H7 (cell line): ENCODE measurements around the gene DNM3. TPM values are rescaled to one million over a fixed set of nuclear protein-coding genes. Genes with fewer than 3 reads are reported as not detected.
"Not testable (repeated sequence)": the region's sequence is repeated elsewhere in the genome, so short reads cannot be mapped to it uniquely, and the experiment has no call there.

ENCODE experiments used
- DNase-seq: peaks from one replicate; pipeline ENCODE4 v3.0.0; 2012
- H3K27me3 ChIP-seq: 2 replicates; pipeline ENCODE4 v1.6.0; 2011; ENCODE audit warnings: mild to moderate bottlenecking, low read length; ENCODE audit not compliant: control insufficient read depth, insufficient read depth
- H3K36me3 ChIP-seq: replicated peaks from 2 replicates; pipeline ENCODE4 v1.5.1; 2011; ENCODE audit warnings: low read length; ENCODE audit not compliant: control insufficient read depth, insufficient read depth
- H3K4me3 ChIP-seq: 2 replicates; pipeline ENCODE4 v1.5.1; 2011; ENCODE audit warnings: low read depth, mild to moderate bottlenecking, control low read depth, low read length, moderate library complexity; ENCODE audit not compliant: insufficient read depth
- total RNA-seq: library from RNA; depleted of rRNA; stranded (reverse); fragments of >200 nt; shearing (Covaris generic); gene quantifications from 2 replicates; pipeline ENCODE4 v1.2.3, GENCODE V29; 2014

DNM3 gene
- total RNA-seq, 1 experiment from 2014 or later = 0.73 TPM

DNA sequence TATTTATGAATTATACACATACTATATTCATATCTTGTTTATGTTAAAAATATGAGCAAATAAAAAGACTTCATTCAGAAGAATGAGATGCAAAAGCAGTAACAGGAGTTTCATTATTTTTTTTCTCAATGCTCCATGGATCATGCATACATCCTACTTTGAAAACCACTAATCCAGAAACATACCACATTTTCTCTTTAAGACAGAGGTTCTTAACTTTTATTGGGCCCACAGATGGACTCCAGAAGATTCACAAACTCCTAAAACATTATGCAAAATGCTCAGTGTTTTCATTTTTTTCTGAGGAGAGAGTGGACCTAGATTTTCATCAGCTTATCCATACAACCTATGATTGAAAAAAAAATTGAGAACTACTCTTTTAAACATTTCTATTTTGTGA, 227.8 kb downstream of the DNM3 start:
- DNase-seq = no peak
- Histone ChIP-seq H3K36me3 (no peaks in the 10 kb centered on the region), H3K27me3 (no peaks in the 10 kb centered on the region), H3K4me3 (no peak overlapping the region)

DNA sequence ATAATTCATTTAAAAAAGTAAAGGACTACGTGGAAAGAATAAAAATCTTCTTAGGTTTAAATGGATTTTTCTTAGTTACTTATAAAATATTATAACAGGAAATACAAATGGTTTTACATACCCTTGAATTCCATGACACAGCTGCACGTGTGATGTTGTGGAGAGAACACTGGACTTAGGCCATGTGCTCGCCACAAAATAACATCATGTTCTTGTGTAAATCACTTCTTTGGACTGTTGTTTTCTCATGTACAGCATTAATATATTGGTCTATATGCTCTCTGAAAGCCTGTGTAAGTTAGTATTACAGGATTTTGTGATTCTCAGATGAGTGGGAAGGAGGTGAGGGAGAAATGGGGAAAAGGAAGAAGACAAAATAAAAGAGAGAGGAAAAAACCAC, 228.2 kb downstream of the DNM3 start:
- DNase-seq = no peak
- Histone ChIP-seq H3K36me3 (no peaks in the 10 kb centered on the region), H3K27me3 (no peaks in the 10 kb centered on the region), H3K4me3 (no peak overlapping the region)

DNA sequence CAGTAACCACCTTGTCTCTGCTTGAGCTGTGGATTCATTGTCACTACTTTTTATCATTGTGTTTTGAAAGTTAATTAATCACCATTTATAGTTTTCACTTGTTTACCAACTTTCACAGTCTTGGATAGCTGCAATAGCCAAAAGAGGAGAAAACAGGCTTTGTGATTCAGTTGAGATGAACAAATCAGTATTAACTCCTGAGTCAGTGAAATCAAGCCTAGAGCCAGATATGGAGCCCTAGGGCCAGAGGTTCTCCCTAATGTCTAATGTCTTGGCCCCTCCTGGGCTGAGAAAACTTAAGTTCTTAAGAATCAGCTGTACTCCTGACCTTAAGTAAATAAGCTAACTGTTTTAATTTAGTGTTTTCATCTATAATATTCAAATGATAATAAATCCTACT, 228.8 kb downstream of the DNM3 start:
- DNase-seq = no peak
- Histone ChIP-seq H3K4me3 (no peak overlapping the region), H3K27me3 (no peaks in the 10 kb centered on the region), H3K36me3 (no peaks in the 10 kb centered on the region)

DNA sequence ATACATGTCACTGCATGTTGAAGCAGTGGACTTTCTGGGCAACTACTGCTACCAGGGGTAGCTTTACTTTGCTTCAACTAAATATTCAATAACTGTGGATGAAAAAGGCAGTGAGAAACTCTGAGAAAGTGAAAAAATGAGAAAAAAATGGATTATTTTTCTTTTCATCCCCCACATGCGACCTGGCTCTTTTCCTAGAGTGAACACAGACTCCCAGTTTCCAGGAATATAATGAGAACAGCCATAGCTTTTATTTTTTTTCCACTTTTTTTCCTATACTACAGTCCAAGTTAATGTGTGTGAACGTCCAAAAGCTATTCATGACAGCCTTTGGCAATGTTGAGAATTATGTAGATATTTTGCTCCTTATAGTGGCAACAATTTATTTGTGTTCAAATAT, 230.4 kb downstream of the DNM3 start:
- Histone ChIP-seq H3K36me3 (no peaks in the 10 kb centered on the region), H3K27me3 (no peaks in the 10 kb centered on the region), H3K4me3 (no peak overlapping the region)
- no peak for DNase-seq

DNA sequence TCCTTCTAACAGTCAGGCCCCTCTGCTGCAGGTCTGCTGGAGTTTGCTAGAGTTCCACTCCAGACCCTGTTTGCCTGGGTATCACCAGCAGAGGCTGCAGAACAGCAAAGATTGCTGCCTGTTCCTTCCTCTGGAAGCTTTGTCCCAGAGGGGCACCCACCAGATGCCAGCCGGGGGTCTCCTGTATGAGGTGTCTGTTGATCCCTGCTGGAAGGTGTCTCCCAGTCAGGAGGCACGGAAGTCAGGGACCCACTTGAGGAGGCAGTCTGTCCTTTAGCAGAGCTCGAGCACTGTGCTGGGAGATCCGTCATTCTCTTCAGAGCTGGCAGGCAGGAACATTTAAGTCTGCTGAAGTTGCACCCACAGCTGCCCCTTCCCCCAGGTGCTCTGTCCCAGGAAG, 238.6 kb downstream of the DNM3 start:
- not testable (repeated sequence) for H3K36me3 ChIP-seq, H3K27me3 ChIP-seq, DNase-seq, H3K4me3 ChIP-seq

DNA sequence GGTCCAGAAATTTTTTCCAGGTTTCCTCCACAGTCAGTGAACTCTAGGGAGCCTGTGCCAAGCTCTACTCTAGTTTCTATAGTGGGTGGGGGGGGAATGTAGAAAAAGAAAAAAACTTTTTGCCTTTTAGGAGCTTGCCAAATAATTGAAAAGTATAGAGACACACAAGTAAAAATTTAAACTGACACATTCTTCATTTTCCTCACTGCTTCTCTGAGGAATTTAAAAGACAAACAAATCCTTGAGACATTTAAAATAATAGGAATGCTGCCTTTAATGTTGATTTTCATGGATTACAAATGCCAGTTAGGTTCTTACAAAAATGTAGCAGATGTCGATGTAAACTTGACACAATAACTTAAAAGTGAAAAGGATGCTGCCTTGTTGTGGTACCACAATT, 241.9 kb downstream of the DNM3 start:
- H3K4me3 ChIP-seq = no peak overlapping the region
- H3K36me3 ChIP-seq = no peaks in the 10 kb centered on the region
- H3K27me3 ChIP-seq = no peaks in the 10 kb centered on the region
- no peak for DNase-seq

DNA sequence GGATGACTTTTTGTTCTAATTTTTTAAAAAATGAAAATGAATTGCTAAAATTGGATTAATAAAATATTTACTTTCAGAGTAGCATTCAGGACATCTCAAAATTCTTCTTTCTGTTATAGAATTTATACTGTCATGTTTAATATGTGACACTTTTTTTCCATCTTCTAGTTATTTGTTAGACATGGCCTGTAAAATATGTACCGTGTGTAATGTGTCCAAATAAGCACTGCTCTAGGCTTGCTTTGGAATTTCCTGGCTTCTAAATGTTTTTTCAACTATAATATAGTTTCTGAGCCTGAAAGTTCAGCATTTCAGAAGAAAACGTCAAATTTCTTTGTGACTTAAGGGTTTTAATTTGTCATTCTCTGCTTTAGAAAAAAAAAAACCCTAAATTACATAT, 243.6 kb downstream of the DNM3 start:
- Histone ChIP-seq H3K4me3 (no peak overlapping the region), H3K27me3 (no peaks in the 10 kb centered on the region), H3K36me3 (no peaks in the 10 kb centered on the region)
- no peak for DNase-seq

DNA sequence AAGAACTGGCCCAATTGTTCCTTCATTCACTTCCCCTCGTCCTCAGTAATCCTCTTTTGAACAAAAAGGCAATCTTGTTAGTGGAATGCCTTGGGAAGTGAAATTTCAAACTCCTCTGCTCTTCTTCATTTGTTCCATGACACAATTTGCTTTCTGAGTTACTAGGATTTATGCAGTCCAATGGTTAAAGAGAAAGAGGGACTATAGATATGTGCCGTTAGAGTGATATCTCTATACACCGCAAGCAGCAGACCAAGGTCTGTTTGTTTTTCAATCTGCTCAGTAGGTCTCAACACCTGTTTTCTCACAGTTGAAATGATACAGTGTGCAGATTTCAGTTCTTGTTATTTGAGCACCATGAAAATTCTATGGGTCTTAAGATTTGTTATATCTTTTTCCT, 244.0 kb downstream of the DNM3 start:
- H3K36me3 ChIP-seq = no peaks in the 10 kb centered on the region
- no peaks in the 10 kb centered on the region for H3K27me3 ChIP-seq
- no peak for DNase-seq
- H3K4me3 ChIP-seq = no peak overlapping the region

DNA sequence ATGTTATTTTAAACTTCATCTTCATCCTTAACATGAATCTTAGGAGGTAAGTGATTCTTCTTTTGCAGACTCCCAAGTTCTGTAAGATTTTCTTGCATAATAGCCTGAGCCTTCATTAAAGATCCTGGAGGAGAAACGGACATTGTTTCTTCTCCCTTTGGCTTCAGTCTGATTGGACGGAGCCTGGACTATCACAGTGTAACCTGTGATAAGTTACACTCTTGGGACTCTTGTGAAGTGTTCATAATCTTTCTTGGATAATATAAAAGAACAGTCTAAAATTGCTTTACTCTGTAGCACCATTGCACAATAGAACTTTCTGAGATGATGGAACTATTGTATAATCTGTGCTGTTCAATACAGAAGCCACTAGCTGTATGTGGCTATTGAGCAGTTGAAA, 244.8 kb downstream of the DNM3 start:
- Histone ChIP-seq H3K36me3 (no peaks in the 10 kb centered on the region), H3K27me3 (no peaks in the 10 kb centered on the region), H3K4me3 (no peak overlapping the region)
- DNase-seq = no peak

DNA sequence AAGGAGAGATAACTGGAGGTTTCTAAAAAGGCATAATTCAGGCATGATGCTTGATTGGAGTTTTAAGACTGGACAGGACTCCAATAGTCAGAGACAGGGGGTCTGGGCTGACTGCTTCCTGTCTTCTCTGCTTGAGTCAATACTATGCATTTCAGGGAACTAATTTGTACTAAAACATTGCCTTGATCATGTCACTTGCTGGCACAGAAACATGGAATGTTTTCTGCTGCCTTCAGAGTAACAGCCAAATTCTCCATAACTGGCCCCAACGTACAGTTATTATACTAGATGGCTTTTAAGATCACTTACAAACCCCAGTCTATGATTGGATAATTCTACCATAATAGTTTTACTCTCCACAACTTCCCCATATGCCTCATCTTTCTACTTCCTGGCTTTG, 247.0 kb downstream of the DNM3 start:
- Histone ChIP-seq H3K4me3 (no peak overlapping the region), H3K27me3 (no peaks in the 10 kb centered on the region), H3K36me3 (no peaks in the 10 kb centered on the region)
- DNase-seq = no peak

DNA sequence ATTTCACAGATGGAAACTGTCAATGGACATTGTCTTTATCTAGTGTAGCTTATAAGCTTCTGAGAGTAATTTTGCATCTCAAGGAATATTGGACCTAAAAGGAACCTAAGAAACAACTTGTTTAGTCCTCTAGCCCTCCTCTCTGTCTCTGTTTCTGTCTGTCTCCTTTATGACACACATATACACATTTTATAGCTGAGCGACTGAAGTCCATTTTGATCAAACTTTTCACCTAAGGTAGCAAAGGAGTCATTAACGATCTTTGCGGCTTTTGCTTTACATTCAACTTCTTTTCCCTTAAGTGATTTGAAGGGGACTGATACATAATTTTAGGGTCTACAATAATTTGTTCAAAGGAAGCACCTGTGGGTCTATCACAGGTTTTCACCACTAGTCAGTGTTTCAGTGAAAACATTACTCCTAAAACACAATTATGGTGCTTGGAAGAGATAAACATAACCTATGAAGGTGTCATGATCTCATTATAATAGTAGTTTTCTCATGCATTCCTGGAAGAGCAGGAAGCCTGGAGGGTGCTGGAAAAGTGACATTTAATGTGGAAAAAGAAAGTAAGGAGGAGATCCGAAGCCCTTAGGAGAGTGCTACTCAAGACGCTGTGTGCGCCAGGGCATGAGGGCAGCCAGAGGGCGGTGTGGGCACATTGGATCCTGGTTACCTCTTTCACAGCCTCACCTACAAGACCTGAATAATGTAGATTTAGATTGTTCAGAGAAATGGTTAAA, 248.6 kb downstream of the DNM3 start:
- no peak overlapping the region for H3K4me3 ChIP-seq
- H3K27me3 ChIP-seq = no peaks in the 10 kb centered on the region
- peak; percentile 38 for DNase-seq
- no peaks in the 10 kb centered on the region for H3K36me3 ChIP-seq

DNA sequence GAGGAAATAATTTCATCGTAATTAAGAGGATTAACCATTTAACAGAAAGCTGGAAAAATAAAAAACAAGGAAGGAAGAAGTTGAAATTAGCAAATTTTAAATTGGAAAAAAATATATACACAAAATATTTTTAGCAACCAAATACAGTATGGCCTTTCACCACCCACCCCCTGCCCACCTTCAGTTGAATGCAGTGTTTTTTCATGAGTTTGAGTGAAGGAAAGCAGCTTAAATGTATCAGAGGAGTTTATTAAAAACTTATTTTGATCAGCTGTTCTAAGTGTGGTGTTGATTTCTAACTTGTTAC, 249.2 kb downstream of the DNM3 start:
- no peaks in the 10 kb centered on the region for H3K27me3 ChIP-seq
- H3K4me3 ChIP-seq = no peak overlapping the region
- H3K36me3 ChIP-seq = no peaks in the 10 kb centered on the region
- DNase-seq = no peak

DNA sequence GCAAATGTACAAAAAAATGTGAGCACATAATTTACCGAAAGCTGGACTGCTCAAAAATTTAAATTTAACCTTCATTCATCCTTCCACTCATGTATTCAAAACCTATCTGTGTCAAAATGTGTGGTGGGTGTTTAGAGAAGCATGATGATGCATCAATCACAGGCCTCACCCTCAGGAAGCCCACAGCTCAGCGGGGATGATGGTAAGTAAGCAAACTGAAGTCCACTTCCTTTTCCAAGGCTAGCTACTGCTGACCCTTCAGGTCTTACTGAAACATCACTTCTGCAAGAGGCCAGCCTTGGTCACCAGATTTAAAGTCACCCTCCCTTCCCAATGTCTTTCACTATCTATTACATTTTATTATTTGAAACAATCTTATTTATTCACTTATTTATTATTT, 254.5 kb downstream of the DNM3 start:
- no peaks in the 10 kb centered on the region for H3K36me3 ChIP-seq
- DNase-seq = no peak
- no peaks in the 10 kb centered on the region for H3K27me3 ChIP-seq
- no peak overlapping the region for H3K4me3 ChIP-seq

DNA sequence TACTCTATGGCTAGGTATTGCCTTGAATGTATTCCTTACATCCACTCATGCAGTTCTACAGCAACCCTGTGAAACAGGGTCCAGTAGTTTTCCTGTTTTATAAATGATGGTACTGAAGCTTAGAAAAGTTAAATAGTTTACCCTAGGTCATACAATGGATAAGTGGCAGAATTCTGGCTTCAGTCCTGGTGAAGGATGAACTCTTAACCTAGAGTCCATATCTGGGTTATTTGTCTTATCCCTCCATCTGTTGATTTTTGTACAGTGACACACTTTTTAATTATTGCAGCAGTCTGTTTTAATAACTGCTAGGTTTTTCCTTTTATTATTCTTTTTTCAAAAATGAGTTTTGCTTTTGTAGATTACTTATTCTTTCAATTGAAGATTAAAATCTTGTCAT, 263.9 kb downstream of the DNM3 start:
- H3K4me3 ChIP-seq = no peak overlapping the region
- H3K27me3 ChIP-seq = no peaks in the 10 kb centered on the region
- DNase-seq = no peak
- H3K36me3 ChIP-seq = no peaks in the 10 kb centered on the region

DNA sequence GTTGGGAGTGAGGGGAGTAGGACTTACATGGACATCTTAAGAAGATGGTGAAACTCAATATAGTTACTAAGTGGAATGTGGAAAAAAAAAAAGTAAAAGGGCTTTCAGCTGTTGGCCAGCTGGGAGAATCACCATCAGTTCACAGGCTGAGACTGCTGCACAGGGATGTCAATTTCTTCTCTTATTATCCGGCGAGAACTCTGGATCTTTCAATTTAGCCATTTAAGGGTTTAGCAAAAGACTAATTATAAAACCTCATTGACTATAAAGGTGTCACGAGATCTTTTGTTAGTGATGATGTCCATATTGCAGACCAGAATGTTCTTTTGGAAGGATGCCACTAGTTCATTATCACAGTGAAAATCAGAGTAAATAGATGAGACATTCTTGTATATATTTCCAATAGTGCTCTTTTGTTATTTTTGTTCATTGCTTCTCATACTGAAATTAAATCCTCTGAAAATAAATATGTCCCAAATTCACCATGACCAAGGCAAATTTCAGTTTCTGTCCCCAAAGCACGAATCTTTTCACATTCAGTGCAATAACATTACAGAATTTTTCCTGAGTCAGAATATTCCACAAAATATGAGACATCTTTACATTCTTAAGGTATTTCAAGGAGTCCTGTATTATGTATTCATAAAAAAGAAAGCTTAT, 266.1 kb downstream of the DNM3 start:
- Histone ChIP-seq H3K36me3 (no peaks in the 10 kb centered on the region), H3K4me3 (no peak overlapping the region), H3K27me3 (no peaks in the 10 kb centered on the region)
- DNase-seq = no peak
